Ovary (tissue), 9 donors: ENCODE results near the gene ZSCAN10. TPM values are rescaled to one million over a fixed set of nuclear protein-coding genes. Genes with fewer than 3 reads are reported as not detected.

Experiments used
- DNase-seq, 5 donors: peaks; one replicate each; pipeline ENCODE4 v3.0.0-alpha.2; 2019 to 2020
- H3K27ac ChIP-seq, 2 donors: fragments of 200-600 bp; one replicate each; pipeline versions ENCODE4 v1.5.1 to v1.8.0; 2019 to 2022
- H3K27me3 ChIP-seq: fragments of 200-600 bp; one replicate; pipeline ENCODE4 v1.8.0; 2022
- H3K36me3 ChIP-seq: fragments of 200-600 bp; sonication (generic); one replicate; pipeline ENCODE4 v1.5.1; 2019
- H3K4me1 ChIP-seq: one replicate; pipeline ENCODE4 v1.8.1; 2013; ENCODE audit warnings: mild to moderate bottlenecking, moderate library complexity; ENCODE audit not compliant: insufficient read depth
- H3K4me3 ChIP-seq: fragments of 200-600 bp; sonication (generic); one replicate; pipeline ENCODE4 v1.5.1; 2017
- H3K9me3 ChIP-seq, 2 donors: fragments of 200-600 bp in 1 of 2; sonication (generic) in 1 of 2; one replicate each; pipeline versions ENCODE4 v1.5.1 to v1.8.1; 2013 to 2019; ENCODE audit warnings: mild to moderate bottlenecking in 1 of 2, moderate library complexity in 1 of 2
- EP300 ChIP-seq: sonication (generic); formaldehyde crosslinking; IDR thresholded peaks from one replicate; pipeline ENCODE4 v1.6.1; 2017; ENCODE audit warnings: antibody characterized with exemption
- POLR2A ChIP-seq: fragments of 450-650 bp; IDR thresholded peaks from one replicate; pipeline ENCODE4 v1.6.1; 2017; ENCODE audit warnings: antibody characterized with exemption, mild to moderate bottlenecking, moderate library complexity
- WGBS, 3 donors: extraction: QIAGEN DNeasy Blood & Tissue Kit in 1 of 3; methylation state at CpG; one replicate each; pipeline versions ENCODE4 v1.1.5 to v1.1.7; 2013 to 2017; 5-methylcytosine and 5-hydroxymethylcytosine counted together
- intact Hi-C, 4 donors: fragments of 100-400 bp; cut with DNase I; formaldehyde crosslinking; loops; one replicate each; pipeline versions ENCODE4 v1.11.0 to v1.15.1; 2022 to 2023
- polyA plus RNA-seq, 2 donors: library from polyadenylated mRNA; stranded (reverse); fragments of 200-250 nt in 1 of 2; fragments of 350-450 nt in 1 of 2; fragmentation: Illumina TruSeq in 1 of 2; extraction: RNeasy Lipid Tissue Mini Kit (QIAGEN cat#74804) in 1 of 2; gene quantifications; one replicate each; pipeline ENCODE4 v1.2.3, GENCODE V29; 2013 to 2014
- total RNA-seq, 7 donors: library from RNA; depleted of rRNA in 2 of 7; stranded (reverse); fragments of >200 nt in 2 of 7; fragmentation: NEBNext Ultra II Directional in 3 of 7; extraction: Animal tissue kit (Norgen Biotek cat#: 25700) in 3 of 7; gene quantifications; one replicate each; pipeline versions ENCODE4 v1.1.0 to v1.2.4, GENCODE V29; 2016 to 2023
- TF ChIP-seq, protein P1 (sequence below), 3 donors: fragments of 450-650 bp in 2 of 3; fragments of 200-600 bp in 1 of 3; IDR thresholded peaks; one replicate each; pipeline versions ENCODE4 v1.5.1 to v1.8.0; 2016 to 2022; ENCODE audit warnings: antibody characterized with exemption in 3 of 3, mild to moderate bottlenecking in 1 of 3
- donor health status: DM: no; HTN: no; CAD: no; lungs with moderate emphysema.
- donor health status: DM: no; HTN: no; CAD: no.
- donor health status: Bipolar disorder and iron deficiency.
- donor health status: DM: yes; HTN: yes; CAD: no.
- donor health status: DM: no; HTN: no; CAD: no.
- donor health status: DM: yes; HTN: yes; CAD: no.

ZSCAN10 gene
- total and polyA plus RNA-seq, 9 donors, result 0.06 to 0.69 (median 0.47) TPM; not detected in 6

DNA sequence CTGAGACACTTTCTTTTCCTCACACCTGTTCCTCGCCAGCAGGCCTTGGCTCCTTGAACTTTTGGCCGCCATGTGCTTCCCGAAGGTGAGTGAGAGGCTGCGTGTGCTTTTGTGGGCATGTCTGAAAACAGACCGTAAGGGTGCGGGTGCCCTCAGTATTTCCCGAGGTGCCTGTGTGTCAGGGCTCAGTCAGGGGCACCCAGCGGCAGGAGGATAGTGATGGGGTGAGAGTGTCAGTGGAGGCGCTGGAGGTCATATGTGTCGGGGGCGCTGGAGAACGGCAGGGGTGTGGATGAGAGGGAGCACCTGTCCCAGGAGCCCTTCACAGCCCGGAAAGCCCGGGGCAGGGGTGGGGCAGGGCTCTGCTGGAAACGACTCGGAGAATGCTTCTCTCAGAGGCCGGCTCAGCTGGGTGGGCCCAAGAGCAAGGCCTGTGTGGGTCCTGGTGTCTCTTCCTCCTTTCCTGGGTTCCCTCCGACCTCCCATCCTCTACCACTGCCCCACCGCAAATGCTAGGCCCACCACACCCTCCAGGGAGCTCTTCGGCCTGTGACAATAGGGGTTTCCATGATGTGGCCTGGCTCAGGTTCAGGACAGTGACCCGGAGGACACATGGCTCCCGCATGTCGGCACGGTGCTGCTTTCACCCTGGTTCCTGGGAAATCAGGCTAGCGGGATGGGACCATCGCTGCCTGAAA is 33.2 kb downstream of the ZSCAN10 start:
- H3K27ac ChIP-seq, result no peak overlapping the region

DNA sequence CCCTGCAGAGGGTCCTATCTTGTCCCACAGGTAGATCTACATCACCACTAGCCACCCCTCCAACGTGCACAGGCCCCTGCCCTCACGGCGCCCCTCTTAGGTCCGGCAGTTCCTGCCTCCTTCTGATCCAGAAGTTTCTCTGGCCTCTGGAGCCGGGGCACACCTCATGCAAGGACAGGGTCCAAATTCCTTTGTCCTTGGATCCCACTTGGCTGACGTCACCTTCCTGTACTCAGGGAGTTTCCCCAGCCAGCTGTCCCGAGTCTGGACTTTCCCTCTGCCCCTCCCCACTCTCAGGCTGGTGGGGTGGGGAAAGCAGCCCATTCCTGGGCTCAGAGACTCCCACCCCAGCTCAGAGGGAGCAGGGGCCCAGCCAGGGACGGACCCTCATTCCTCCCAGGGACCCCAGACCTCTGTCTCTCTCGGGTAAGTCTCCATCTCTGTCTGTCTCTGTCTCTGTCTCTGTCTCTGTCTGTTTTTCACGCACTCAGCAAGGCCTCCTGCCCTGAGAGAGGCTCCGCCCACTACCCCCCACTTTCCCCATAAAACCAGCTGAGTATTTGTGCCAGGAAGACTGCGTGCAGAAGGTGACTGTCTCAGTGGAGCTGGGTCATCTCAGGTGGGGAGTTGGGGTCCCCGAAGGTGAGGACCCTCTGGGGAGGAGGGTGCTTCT is 33.9 kb downstream of the ZSCAN10 start, which contains the start of gene IL32:
TSS of gene IL32 (plus strand) at position 572 of the 673 bp plus-strand sequence. CDS start 172 bp downstream, outside the sequence.
- Histone ChIP-seq H3K9me3 (no peaks in the 10 kb centered on the region), H3K27ac (peak within 1 kb of the TSS in 1 of 2 donors; percentile 58), H3K4me3 (peak within 1 kb of the TSS; percentile 18), H3K27me3 (no peaks in the 10 kb centered on the region), H3K4me1 (peaks cover 10% of the 10 kb centered on the region), H3K36me3 (no peaks in the 10 kb centered on the region)
- peak in 4 of 5 donors; percentile 38 to 78 (median 62) for DNase-seq
- TF ChIP-seq POLR2A, result no peak
- TF ChIP-seq EP300, result no peak
- TF ChIP-seq, protein P1, sequence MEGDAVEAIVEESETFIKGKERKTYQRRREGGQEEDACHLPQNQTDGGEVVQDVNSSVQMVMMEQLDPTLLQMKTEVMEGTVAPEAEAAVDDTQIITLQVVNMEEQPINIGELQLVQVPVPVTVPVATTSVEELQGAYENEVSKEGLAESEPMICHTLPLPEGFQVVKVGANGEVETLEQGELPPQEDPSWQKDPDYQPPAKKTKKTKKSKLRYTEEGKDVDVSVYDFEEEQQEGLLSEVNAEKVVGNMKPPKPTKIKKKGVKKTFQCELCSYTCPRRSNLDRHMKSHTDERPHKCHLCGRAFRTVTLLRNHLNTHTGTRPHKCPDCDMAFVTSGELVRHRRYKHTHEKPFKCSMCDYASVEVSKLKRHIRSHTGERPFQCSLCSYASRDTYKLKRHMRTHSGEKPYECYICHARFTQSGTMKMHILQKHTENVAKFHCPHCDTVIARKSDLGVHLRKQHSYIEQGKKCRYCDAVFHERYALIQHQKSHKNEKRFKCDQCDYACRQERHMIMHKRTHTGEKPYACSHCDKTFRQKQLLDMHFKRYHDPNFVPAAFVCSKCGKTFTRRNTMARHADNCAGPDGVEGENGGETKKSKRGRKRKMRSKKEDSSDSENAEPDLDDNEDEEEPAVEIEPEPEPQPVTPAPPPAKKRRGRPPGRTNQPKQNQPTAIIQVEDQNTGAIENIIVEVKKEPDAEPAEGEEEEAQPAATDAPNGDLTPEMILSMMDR (IDR thresholded peaks at IDR 0.05), result no peak
- intact Hi-C loops, result no loop called here
- 5 to 13% (median 13%) methylated on average over 13 of the region's 13 CpGs for WGBS, 3 donors

More for the DNA sequence above, 33.2 kb downstream of the ZSCAN10 start:
- H3K9me3 ChIP-seq, result no peaks in the 10 kb centered on the region
- H3K27me3 ChIP-seq, result no peaks in the 10 kb centered on the region
- intact Hi-C loops, result no loop called here
- no peaks in the 10 kb centered on the region for H3K36me3 ChIP-seq
- DNase-seq, result no peak
- H3K4me1 ChIP-seq, result peaks cover 10% of the 10 kb centered on the region
- peak overlapping the region; percentile 18 for H3K4me3 ChIP-seq
- WGBS, 3 donors, result 26 to 32% (median 28%) methylated on average over 26 of the region's 26 CpGs
- TF ChIP-seq POLR2A (no peak), EP300 (no peak)
- TF ChIP-seq, protein P1 (IDR thresholded peaks at IDR 0.05), result no peak

DNA sequence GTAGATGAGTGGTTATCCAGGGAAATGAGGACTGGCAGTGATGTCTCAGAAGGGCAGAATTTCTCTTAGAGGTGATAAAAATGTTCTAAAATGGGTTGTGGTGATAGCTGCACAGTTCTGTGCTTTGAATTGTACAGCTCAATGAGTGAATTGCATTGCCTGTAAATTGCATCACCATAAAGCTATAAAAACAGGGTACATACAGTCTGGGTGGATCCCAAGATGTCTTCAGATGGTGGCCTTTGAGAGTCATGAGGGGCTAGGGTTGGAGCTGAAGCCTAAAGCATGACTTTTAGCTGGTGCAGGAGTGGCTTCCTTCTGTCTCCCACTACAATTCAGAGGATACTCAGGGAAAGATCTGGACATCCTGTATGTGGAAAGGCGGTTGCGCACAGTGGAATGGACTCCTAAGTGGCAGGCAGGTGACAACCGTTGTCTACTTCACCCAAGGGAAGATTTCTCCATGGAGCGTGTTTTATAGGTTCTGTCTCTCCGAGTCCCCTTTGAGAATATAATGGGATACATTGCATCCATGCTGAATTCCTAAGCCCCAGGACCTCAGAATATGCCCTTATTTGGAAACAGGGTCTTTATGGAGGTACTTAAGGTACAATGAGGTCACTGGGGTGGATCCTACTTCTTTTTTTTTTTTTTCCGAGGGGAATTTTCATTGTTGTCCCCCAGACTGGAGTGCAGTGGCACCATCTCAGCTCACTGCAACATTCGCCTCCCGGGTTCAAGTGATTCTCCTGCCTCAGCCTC is 35.3 kb downstream of the ZSCAN10 start:
- Histone ChIP-seq H3K4me1 (peaks cover 15% of the 10 kb centered on the region), H3K27me3 (no peaks in the 10 kb centered on the region), H3K9me3 (no peaks in the 10 kb centered on the region), H3K4me3 (no peak overlapping the region), H3K36me3 (no peaks in the 10 kb centered on the region), H3K27ac (no peak overlapping the region)
- intact Hi-C loops, result no loop called here
- WGBS, 3 donors, result 94 to 96% (median 95%) methylated on average over 8 of the region's 8 CpGs
- TF ChIP-seq, protein P1 (IDR thresholded peaks at IDR 0.05), result no peak
- TF ChIP-seq EP300 (no peak), POLR2A (no peak)
- DNase-seq, result no peak

DNA sequence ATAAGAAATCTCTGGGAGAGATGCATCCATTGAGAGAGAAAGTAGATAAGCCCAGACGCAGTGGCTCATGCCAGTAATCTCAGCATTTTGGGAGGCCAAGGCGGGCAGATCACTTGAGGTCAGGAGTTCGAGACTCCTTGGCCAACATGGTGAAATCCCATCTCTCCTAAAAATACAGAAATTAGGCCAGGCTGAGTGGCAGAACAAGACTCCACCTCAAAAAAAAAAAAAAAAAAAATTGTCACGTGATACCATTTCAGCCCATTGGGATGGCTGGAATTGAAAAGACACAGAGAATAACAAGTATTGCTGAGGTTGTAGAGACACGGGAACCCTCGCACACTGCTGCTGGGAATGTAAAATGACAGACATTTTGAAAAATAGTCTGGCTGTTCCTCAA is 36.5 kb downstream of the ZSCAN10 start:
- Histone ChIP-seq H3K27me3 (no peaks in the 10 kb centered on the region), H3K4me1 (peaks cover 17% of the 10 kb centered on the region), H3K36me3 (no peaks in the 10 kb centered on the region), H3K9me3 (no peaks in the 10 kb centered on the region), H3K4me3 (no peak overlapping the region), H3K27ac (no peak overlapping the region)
- intact Hi-C loops, result no loop called here
- WGBS, 3 donors, result 86 to 88% (median 87%) methylated on average over 6 of the region's 6 CpGs
- TF ChIP-seq POLR2A (no peak), EP300 (no peak)
- TF ChIP-seq, protein P1 (IDR thresholded peaks at IDR 0.05), result no peak
- DNase-seq, result no peak
